ENCODE results near the gene ASTN1. TPM values are rescaled to one million over a fixed set of nuclear protein-coding genes. Genes with fewer than 3 reads are reported as not detected.

ASTN1 gene
- total RNA-seq: under 1 TPM; 0.11 to 0.33 (median 0.19) TPM

GRCh38 chr1:177164380-177165068 is at the start of gene ASTN1:
ASTN1 (minus strand) TSS chr1:177164712; CDS start chr1:177164676, 36 bp downstream.
- no peak for TF ChIP-seq POLR2A (IDR thresholded peaks at IDR 0.05)
- no peak for DNase-seq
- WGBS, 2 donors: 1 to 3% methylated on average over 29 to 36 of the region's 49 CpGs
- peaks cover 0 to 7% of the 10 kb centered on the region in 2 donors for H3K4me1 ChIP-seq
- peak within 1 kb of the TSS in 1 of 3 donors; percentile 15 for H3K4me3 ChIP-seq (replicated peaks in 1 of 3)
- H3K9me3 ChIP-seq: no peaks in the 10 kb centered on the region
- intact Hi-C loops (cut with DNase I): no loop called here
- no peaks in the 10 kb centered on the region for H3K36me3 ChIP-seq
- H3K27ac ChIP-seq: no peak within 1 kb of the TSS
- no peaks in the 10 kb centered on the region for H3K27me3 ChIP-seq

DNA sequence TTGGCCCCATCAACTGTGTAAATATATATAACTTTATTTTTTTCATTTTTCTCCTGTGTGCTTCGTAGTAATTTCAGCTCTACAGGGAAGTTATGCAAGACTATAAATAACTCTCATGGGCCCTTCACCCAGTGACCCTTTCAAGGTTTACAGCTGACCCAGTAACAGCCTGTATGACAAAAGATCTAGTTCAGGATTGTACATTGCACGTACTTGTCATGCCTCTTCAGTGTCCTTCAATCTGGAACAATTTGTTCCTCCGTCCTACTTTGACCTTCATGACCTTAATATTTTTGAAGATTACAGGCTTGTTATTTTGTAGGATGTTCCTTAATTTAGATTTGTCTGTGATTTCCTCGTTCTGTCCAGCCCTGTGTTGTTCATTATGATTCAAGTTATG is 46.7 kb upstream of the ASTN1 start:
- intact Hi-C loops (cut with DNase I): no loop called here

DNA sequence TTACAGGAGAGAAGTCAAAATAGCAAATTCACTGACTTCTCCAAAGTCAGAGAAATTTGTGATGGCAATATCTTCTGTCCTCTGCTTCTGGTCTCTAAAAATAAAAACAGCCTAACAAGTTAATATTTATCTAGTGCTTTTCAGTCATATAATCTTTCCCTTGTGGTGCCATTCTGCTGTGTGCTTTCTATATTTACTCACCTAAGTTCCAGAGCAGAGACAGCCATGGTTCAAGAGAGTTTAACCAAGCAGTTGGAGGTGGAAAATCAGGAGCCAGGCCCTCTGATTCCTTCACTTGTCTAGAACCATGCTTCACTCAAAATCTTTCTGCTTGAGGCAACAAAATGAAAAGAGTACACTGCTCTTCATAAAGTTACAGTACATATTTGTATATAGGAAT is 45.6 kb upstream of the ASTN1 start:
- Histone ChIP-seq H3K36me3 (no peaks in the 10 kb centered on the region), H3K9me3 (no peaks in the 10 kb centered on the region), H3K4me3 (replicated peaks in 1 of 3) (no peak overlapping the region), H3K4me1 (peaks cover 7 to 10% of the 10 kb centered on the region in 2 donors), H3K27ac (no peak overlapping the region), H3K27me3 (no peaks in the 10 kb centered on the region)
- no peak for TF ChIP-seq POLR2A (IDR thresholded peaks at IDR 0.05)
- TF ChIP-seq, protein P1, sequence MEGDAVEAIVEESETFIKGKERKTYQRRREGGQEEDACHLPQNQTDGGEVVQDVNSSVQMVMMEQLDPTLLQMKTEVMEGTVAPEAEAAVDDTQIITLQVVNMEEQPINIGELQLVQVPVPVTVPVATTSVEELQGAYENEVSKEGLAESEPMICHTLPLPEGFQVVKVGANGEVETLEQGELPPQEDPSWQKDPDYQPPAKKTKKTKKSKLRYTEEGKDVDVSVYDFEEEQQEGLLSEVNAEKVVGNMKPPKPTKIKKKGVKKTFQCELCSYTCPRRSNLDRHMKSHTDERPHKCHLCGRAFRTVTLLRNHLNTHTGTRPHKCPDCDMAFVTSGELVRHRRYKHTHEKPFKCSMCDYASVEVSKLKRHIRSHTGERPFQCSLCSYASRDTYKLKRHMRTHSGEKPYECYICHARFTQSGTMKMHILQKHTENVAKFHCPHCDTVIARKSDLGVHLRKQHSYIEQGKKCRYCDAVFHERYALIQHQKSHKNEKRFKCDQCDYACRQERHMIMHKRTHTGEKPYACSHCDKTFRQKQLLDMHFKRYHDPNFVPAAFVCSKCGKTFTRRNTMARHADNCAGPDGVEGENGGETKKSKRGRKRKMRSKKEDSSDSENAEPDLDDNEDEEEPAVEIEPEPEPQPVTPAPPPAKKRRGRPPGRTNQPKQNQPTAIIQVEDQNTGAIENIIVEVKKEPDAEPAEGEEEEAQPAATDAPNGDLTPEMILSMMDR (IDR thresholded peaks at IDR 0.05): no peak
- DNase-seq: no peak
- intact Hi-C loops (cut with DNase I): no loop called here

More for the DNA sequence above, 46.7 kb upstream of the ASTN1 start:
- 33 to 43% methylated on average over 4 of the region's 4 CpGs for WGBS, 2 donors
- no peak overlapping the region for H3K4me3 ChIP-seq (replicated peaks in 1 of 3)
- no peaks in the 10 kb centered on the region for H3K27me3 ChIP-seq
- H3K27ac ChIP-seq: no peak overlapping the region
- peaks cover 7 to 10% of the 10 kb centered on the region in 2 donors for H3K4me1 ChIP-seq
- DNase-seq: no peak
- H3K9me3 ChIP-seq: no peaks in the 10 kb centered on the region
- H3K36me3 ChIP-seq: no peaks in the 10 kb centered on the region
- TF ChIP-seq POLR2A (IDR thresholded peaks at IDR 0.05): no peak
- TF ChIP-seq, protein P1 (IDR thresholded peaks at IDR 0.05): no peak

GRCh38 chr1:177209357-177209756 is 44.8 kb upstream of the ASTN1 start:
- H3K27ac ChIP-seq: no peak overlapping the region
- peak; percentile 75 to 80 for DNase-seq
- no peaks in the 10 kb centered on the region for H3K9me3 ChIP-seq
- WGBS, 2 donors: 15 to 23% methylated on average over 3 of the region's 3 CpGs
- no peaks in the 10 kb centered on the region for H3K27me3 ChIP-seq
- H3K36me3 ChIP-seq: no peaks in the 10 kb centered on the region
- peaks cover 7 to 10% of the 10 kb centered on the region in 2 donors for H3K4me1 ChIP-seq
- intact Hi-C loops (cut with DNase I): no loop called here
- no peak overlapping the region for H3K4me3 ChIP-seq (replicated peaks in 1 of 3)
- TF ChIP-seq, protein P1 (IDR thresholded peaks at IDR 0.05): no peak
- TF ChIP-seq POLR2A (IDR thresholded peaks at IDR 0.05): no peak

DNA sequence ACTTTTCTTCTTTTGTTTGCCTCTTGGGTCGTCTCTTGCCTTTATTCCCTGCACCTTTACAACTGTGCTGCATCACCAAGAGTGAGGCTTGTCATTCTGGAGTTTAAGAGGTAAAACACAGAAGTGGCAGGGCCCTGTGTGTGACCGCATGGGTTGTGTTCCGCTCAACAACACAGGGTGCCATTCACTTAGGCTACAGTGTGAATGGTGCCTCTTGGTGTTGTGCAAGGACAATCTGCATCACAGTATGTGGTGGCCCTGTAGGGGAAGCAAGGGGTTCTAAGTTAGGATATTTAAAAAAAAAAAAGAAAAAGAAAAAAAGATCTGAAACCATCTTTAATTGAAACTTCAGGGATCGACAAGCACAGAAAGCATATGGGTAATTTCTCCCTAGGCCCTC is 44.4 kb upstream of the ASTN1 start:
- Histone ChIP-seq H3K36me3 (no peaks in the 10 kb centered on the region), H3K9me3 (no peaks in the 10 kb centered on the region), H3K4me3 (replicated peaks in 1 of 3) (no peak overlapping the region), H3K27ac (no peak overlapping the region), H3K27me3 (no peaks in the 10 kb centered on the region), H3K4me1 (peaks cover 7 to 10% of the 10 kb centered on the region in 2 donors)
- no peak for DNase-seq
- TF ChIP-seq POLR2A (IDR thresholded peaks at IDR 0.05): no peak
- TF ChIP-seq, protein P1 (IDR thresholded peaks at IDR 0.05): no peak
- intact Hi-C loops (cut with DNase I): no loop called here
- WGBS, 2 donors: 83 to 90% methylated on average over 4 of the region's 4 CpGs
